Measurements from ENCODE around the gene REX1BD.
"Not testable (repeated sequence)": the region's sequence is repeated elsewhere in the genome, so short reads cannot be mapped to it uniquely, and the experiment has no call there.

DNA sequence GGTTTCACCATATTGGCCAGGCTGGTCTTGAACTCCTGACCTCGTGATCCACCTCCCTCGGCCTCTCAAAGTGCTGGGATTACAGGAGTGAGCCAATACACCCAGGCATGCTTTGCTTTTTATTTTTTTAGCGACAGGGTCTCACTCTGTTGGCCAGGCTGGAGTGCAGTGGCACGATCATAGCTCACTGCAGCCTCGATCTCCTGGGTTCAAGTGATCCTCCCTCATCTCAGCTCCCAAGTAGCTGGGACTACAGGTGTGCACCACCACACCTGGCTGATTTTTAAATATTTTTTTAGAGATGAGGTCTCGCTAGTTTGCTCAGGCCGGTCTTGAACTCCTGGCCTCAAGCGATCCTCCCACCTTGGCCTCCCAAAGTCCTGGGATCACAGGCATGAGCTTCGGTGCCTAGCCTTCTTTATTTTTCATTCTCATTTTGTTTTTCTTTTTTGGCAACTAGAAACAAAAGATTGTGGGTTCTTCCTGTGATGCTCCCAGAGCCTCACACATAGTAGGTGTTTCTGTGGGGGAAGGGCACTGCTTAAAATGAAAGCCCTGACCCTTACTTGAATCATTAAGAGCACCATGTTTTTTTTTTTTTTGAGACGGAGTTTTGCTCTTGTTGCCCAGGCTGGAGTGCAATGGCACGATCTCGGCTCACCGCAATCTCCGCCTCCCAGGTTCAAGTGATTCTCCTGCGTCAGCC lies 12.2 kb downstream of the REX1BD start:
- not testable (repeated sequence) for TF ChIP-seq CTCF (conservative IDR thresholded peaks at IDR 0.05); ZFX (IDR thresholded peaks at IDR 0.05)
